OCI-LY7 (cell line): ENCODE results near the gene PLXNA4. TPM values are rescaled to one million over a fixed set of nuclear protein-coding genes. Genes with fewer than 3 reads are reported as not detected.

Experiments used
- BruUV-seq: library from RNA; stranded (reverse); fragments of 400-500 nt; replicated peaks from 2 replicates; lab custom pipeline; 2021; lab: Mats Ljungman, UMichigan
- CTCF ChIA-PET: fragments of 300-600 bp; sonication (Branson Sonifier 250); formaldehyde crosslinking; loops from one replicate; lab custom pipeline; 2022; ENCODE audit warnings: antibody characterized with exemption; ENCODE audit not compliant: unreplicated experiment; lab: Charles Lee
- POLR2A ChIA-PET: fragments of 300-600 bp; sonication (Branson Sonifier 250); formaldehyde crosslinking; loops from one replicate; lab custom pipeline; 2022; ENCODE audit warnings: antibody characterized with exemption; lab: Charles Lee
- DNase-seq: peaks from one replicate; pipeline ENCODE4 v3.0.0-alpha.2; 2015; ENCODE audit warnings: low spot score
- H2AFZ ChIP-seq: fragments of 200-600 bp; sonication (generic), shearing (Covaris generic); 2 replicates; pipeline ENCODE4 v1.6.1; 2014; ENCODE audit warnings: mild to moderate bottlenecking, antibody characterized with exemption, low read length, moderate library complexity
- H3K27ac ChIP-seq: fragments of 200-600 bp; sonication (generic); 2 replicates; pipeline ENCODE4 v1.5.1; 2014; ENCODE audit warnings: mixed run types, low read depth, mild to moderate bottlenecking, moderate library complexity, low read length, inconsistent platforms; ENCODE audit not compliant: poor library complexity, severe bottlenecking
- H3K36me3 ChIP-seq: fragments of 200-600 bp; sonication (generic); 2 replicates; pipeline ENCODE4 v1.6.1; 2014; ENCODE audit warnings: mild to moderate bottlenecking, antibody characterized with exemption, low read length, moderate library complexity, mixed read lengths; ENCODE audit not compliant: insufficient read depth
- H3K4me1 ChIP-seq: fragments of 200-600 bp; sonication (generic); 2 replicates; pipeline ENCODE4 v1.5.1; 2014; ENCODE audit warnings: mild to moderate bottlenecking, low read length; ENCODE audit not compliant: insufficient read depth, poor library complexity, severe bottlenecking
- H3K4me2 ChIP-seq: fragments of 200-600 bp; sonication (generic); 2 replicates; pipeline ENCODE4 v1.6.1; 2014; ENCODE audit warnings: mild to moderate bottlenecking, low read length
- H3K4me3 ChIP-seq: fragments of 200-600 bp; sonication (generic); 2 replicates; pipeline ENCODE4 v1.5.1; 2014; ENCODE audit warnings: mild to moderate bottlenecking, low read depth, low read length; ENCODE audit not compliant: poor library complexity, severe bottlenecking
- H3K79me2 ChIP-seq: fragments of 200-600 bp; sonication (generic); 2 replicates; pipeline ENCODE4 v1.6.1; 2016; ENCODE audit warnings: low read depth, mild to moderate bottlenecking, low read length, moderate library complexity, mixed read lengths; ENCODE audit not compliant: insufficient read depth
- H3K9me2 ChIP-seq: fragments of 200-600 bp; sonication (generic); 2 replicates; pipeline ENCODE4 v1.6.1; 2016; ENCODE audit warnings: mild to moderate bottlenecking, low read length, mixed read lengths; ENCODE audit not compliant: insufficient read depth
- H3K9me3 ChIP-seq: fragments of 200-600 bp; sonication (generic); 2 replicates; pipeline ENCODE4 v1.6.1; 2014; ENCODE audit warnings: mild to moderate bottlenecking, mixed run types, low read length, mixed read lengths
- H4K20me1 ChIP-seq: fragments of 200-600 bp; sonication (generic); 2 replicates; pipeline ENCODE4 v1.6.1; 2014; ENCODE audit warnings: mild to moderate bottlenecking, antibody characterized with exemption, low read length, moderate library complexity, mixed read lengths; ENCODE audit not compliant: insufficient read depth
- CTCF ChIP-seq: fragments of 200-600 bp; sonication (generic); conservative IDR thresholded peaks from 2 replicates; pipeline ENCODE4 v1.5.1; 2014; ENCODE audit warnings: mild to moderate bottlenecking, antibody characterized with exemption, low read length, moderate library complexity, mixed read lengths
- EZH2phosphoT487 ChIP-seq: fragments of 200-600 bp; sonication (generic); IDR thresholded peaks from 2 replicates; pipeline ENCODE4 v1.6.1; 2018; ENCODE audit warnings: low read depth, borderline replicate concordance, mild to moderate bottlenecking, mixed run types, antibody characterized with exemption, low read length, moderate library complexity, mixed read lengths
- intact Hi-C: fragments of 100-400 bp; cut with micrococcal nuclease; formaldehyde crosslinking; loops from one replicate; pipeline ENCODE4 v1.10.0; 2022; ENCODE audit not compliant: unreplicated experiment
- total RNA-seq, 2 experiments: library from RNA; depleted of rRNA in 1 of 2; stranded (reverse); fragments of >200 nt in 1 of 2; shearing (Covaris generic) in 1 of 2; gene quantifications; 2 replicates each; pipeline ENCODE4 v1.2.3, GENCODE V29; 2014 to 2022

Gene PLXNA4
- total RNA-seq, 2 experiments from 2014 or later: not detected

GRCh38 chr7:132122901-132123300 is 453.4 kb downstream of the PLXNA4 start:
- POLR2A ChIA-PET: no interaction called here

DNA sequence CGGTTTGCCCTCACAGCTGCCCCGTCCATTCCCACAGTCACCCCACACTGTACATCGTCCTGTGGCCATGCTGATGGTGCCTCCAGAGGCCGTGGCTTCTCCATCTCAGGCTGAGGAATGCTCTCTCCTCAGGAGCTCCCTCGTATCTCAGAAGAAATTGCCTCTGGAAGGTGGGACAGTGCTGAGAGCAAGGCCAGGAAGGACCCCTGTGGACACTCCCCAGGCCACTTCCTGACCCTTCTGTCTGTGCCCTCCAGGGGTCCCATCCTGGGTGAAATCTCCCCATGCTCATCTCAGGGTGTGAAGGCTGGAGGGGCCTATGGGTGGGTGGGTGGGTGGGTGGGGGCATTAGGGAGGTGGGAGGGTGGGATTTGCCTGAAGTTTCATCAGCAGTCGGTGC is 454.3 kb downstream of the PLXNA4 start:
- no peak overlapping the region for H2AFZ ChIP-seq
- H3K4me2 ChIP-seq: no peak overlapping the region
- no peaks in the 10 kb centered on the region for H4K20me1 ChIP-seq
- POLR2A ChIA-PET: no interaction called here
- H3K36me3 ChIP-seq: no peaks in the 10 kb centered on the region
- no peaks in the 10 kb centered on the region for H3K4me1 ChIP-seq
- TF ChIP-seq EZH2phosphoT487 (no peak), CTCF (no peak)
- no peaks in the 10 kb centered on the region for H3K9me2 ChIP-seq
- H3K4me3 ChIP-seq: no peak overlapping the region
- H3K27ac ChIP-seq: no peak overlapping the region
- no peaks in the 10 kb centered on the region for H3K79me2 ChIP-seq
- intact Hi-C loops: no loop called here
- no TSS peak for BruUV-seq
- CTCF ChIA-PET: no interaction called here
- DNase-seq: no peak
- H3K9me3 ChIP-seq: no peaks in the 10 kb centered on the region

More at GRCh38 chr7:132122901-132123300, 453.4 kb downstream of the PLXNA4 start:
- TF ChIP-seq EZH2phosphoT487: no peak
- no peak for TF ChIP-seq CTCF
- H3K9me3 ChIP-seq: no peaks in the 10 kb centered on the region
- H3K27ac ChIP-seq: no peak overlapping the region
- no peaks in the 10 kb centered on the region for H3K9me2 ChIP-seq
- no peaks in the 10 kb centered on the region for H3K4me1 ChIP-seq
- H2AFZ ChIP-seq: no peak overlapping the region
- H3K4me2 ChIP-seq: no peak overlapping the region
- no peaks in the 10 kb centered on the region for H3K36me3 ChIP-seq
- H3K4me3 ChIP-seq: no peak overlapping the region
- intact Hi-C loops: no loop called here
- no TSS peak for BruUV-seq
- H4K20me1 ChIP-seq: no peaks in the 10 kb centered on the region
- CTCF ChIA-PET: no interaction called here
- DNase-seq: no peak
- no peaks in the 10 kb centered on the region for H3K79me2 ChIP-seq

GRCh38 chr7:132118641-132119040 is 457.6 kb downstream of the PLXNA4 start:
- H3K4me1 ChIP-seq: no peaks in the 10 kb centered on the region
- H3K79me2 ChIP-seq: no peaks in the 10 kb centered on the region
- intact Hi-C loops: no loop called here
- no peaks in the 10 kb centered on the region for H4K20me1 ChIP-seq
- no peak overlapping the region for H3K27ac ChIP-seq
- no peak overlapping the region for H2AFZ ChIP-seq
- H3K4me3 ChIP-seq: no peak overlapping the region
- H3K4me2 ChIP-seq: no peak overlapping the region
- no peak for DNase-seq
- ChIA-PET POLR2A (no interaction called here), CTCF (no interaction called here)
- TF ChIP-seq EZH2phosphoT487 (no peak), CTCF (no peak)
- no TSS peak for BruUV-seq
- H3K9me3 ChIP-seq: no peaks in the 10 kb centered on the region
- H3K9me2 ChIP-seq: no peaks in the 10 kb centered on the region
- no peaks in the 10 kb centered on the region for H3K36me3 ChIP-seq
